ENCODE results near the gene FLVCR2. TPM values are rescaled to one million over a fixed set of nuclear protein-coding genes. Genes with fewer than 3 reads are reported as not detected.
A peak's percentile ranks its signal among the peaks of the same experiment; 100 is the strongest.

FLVCR2 gene
- polyA plus RNA-seq, 1 donor, result 11.2 TPM

- no peak for DNase-seq (ENCODE audit: low read depth)
Measured at GRCh38 chr14:75558440-75558839, 20.0 kb upstream of the FLVCR2 start.

- DNase-seq (ENCODE audit: low read depth), result no peak
Measured at GRCh38 chr14:75559045-75559444, 19.4 kb upstream of the FLVCR2 start.

- no peak for DNase-seq (ENCODE audit: low read depth)
Measured at GRCh38 chr14:75559451-75560222, 18.8 kb upstream of the FLVCR2 start.

GRCh38 chr14:75561013-75561432, 17.4 kb upstream of the FLVCR2 start:
- no peak for DNase-seq (ENCODE audit: low read depth)

GRCh38 chr14:75562089-75562488, 16.3 kb upstream of the FLVCR2 start:
- DNase-seq (ENCODE audit: low read depth), result no peak

GRCh38 chr14:75562489-75562888, 15.9 kb upstream of the FLVCR2 start:
- DNase-seq (ENCODE audit: low read depth), result no peak

- no peak for DNase-seq (ENCODE audit: low read depth)
Measured at GRCh38 chr14:75563931-75564330, 14.5 kb upstream of the FLVCR2 start.

- no peak for DNase-seq (ENCODE audit: low read depth)
Measured at GRCh38 chr14:75565056-75565455, 13.4 kb upstream of the FLVCR2 start.

GRCh38 chr14:75566321-75566720, 12.1 kb upstream of the FLVCR2 start:
- DNase-seq (ENCODE audit: low read depth), result no peak

GRCh38 chr14:75566752-75567151, 11.7 kb upstream of the FLVCR2 start:
- no peak for DNase-seq (ENCODE audit: low read depth)

- no peak for DNase-seq (ENCODE audit: low read depth)
Measured at GRCh38 chr14:75568140-75568539, 10.3 kb upstream of the FLVCR2 start.

- no peak for DNase-seq (ENCODE audit: low read depth)
Measured at GRCh38 chr14:75568791-75569190, 9.6 kb upstream of the FLVCR2 start.

GRCh38 chr14:75570797-75571196, 7.6 kb upstream of the FLVCR2 start:
- no peak for DNase-seq (ENCODE audit: low read depth)

GRCh38 chr14:75572104-75572503, 6.3 kb upstream of the FLVCR2 start:
- DNase-seq (ENCODE audit: low read depth), result no peak

- DNase-seq (ENCODE audit: low read depth), result no peak
Measured at GRCh38 chr14:75577090-75577489, 1.3 kb upstream of the FLVCR2 start.

- DNase-seq (ENCODE audit: low read depth), result peak; percentile 52
Measured at GRCh38 chr14:75577729-75578101, 705 bp upstream of the FLVCR2 start.

- no peak for DNase-seq (ENCODE audit: low read depth)
Measured at GRCh38 chr14:75578786-75579337, 442 bp downstream of the FLVCR2 start.

GRCh38 chr14:75579338-75579864, 981 bp downstream of the FLVCR2 start:
- no peak for DNase-seq (ENCODE audit: low read depth)

GRCh38 chr14:75579882-75580281, 1.5 kb downstream of the FLVCR2 start:
- DNase-seq (ENCODE audit: low read depth), result no peak

- no peak for DNase-seq (ENCODE audit: low read depth)
Measured at GRCh38 chr14:75587388-75587787, 9.0 kb downstream of the FLVCR2 start.

GRCh38 chr14:75589931-75590330, 11.5 kb downstream of the FLVCR2 start:
- DNase-seq (ENCODE audit: low read depth), result no peak

GRCh38 chr14:75591331-75591946, 13.0 kb downstream of the FLVCR2 start:
- no peak for DNase-seq (ENCODE audit: low read depth)

- no peak for DNase-seq (ENCODE audit: low read depth)
Measured at GRCh38 chr14:75591987-75592575, 13.7 kb downstream of the FLVCR2 start.

Data from forelimb muscle (tissue), 1 donor.